ENCODE measurements around the gene BLNK.

The BLNK gene

DNA sequence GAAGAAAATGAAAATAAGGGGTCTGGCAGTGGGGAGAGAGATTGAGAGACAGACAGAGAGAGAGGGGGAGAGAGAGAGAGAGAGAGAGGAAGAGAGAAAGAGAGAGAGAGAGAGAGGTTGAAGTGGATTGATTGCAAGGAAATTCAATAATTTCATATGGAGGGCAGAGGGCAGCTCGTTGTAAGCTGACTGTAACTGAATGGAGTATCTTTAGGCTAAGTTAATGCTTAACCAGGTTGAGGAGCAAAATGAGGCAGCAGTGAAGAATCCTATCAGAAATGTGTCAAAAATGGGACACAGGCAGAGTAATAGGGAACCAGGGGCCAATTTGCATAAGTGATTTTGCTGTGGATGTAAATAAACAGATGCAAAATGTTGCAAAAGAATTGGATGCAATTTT, 21.0 kb downstream of the BLNK start:
- no peak for DNase-seq (ENCODE audit: low spot score)
- TF ChIP-seq, protein P1, sequence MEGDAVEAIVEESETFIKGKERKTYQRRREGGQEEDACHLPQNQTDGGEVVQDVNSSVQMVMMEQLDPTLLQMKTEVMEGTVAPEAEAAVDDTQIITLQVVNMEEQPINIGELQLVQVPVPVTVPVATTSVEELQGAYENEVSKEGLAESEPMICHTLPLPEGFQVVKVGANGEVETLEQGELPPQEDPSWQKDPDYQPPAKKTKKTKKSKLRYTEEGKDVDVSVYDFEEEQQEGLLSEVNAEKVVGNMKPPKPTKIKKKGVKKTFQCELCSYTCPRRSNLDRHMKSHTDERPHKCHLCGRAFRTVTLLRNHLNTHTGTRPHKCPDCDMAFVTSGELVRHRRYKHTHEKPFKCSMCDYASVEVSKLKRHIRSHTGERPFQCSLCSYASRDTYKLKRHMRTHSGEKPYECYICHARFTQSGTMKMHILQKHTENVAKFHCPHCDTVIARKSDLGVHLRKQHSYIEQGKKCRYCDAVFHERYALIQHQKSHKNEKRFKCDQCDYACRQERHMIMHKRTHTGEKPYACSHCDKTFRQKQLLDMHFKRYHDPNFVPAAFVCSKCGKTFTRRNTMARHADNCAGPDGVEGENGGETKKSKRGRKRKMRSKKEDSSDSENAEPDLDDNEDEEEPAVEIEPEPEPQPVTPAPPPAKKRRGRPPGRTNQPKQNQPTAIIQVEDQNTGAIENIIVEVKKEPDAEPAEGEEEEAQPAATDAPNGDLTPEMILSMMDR (IDR thresholded peaks at IDR 0.05; ENCODE audit: extremely low read depth, missing control alignments) = no peak

DNA sequence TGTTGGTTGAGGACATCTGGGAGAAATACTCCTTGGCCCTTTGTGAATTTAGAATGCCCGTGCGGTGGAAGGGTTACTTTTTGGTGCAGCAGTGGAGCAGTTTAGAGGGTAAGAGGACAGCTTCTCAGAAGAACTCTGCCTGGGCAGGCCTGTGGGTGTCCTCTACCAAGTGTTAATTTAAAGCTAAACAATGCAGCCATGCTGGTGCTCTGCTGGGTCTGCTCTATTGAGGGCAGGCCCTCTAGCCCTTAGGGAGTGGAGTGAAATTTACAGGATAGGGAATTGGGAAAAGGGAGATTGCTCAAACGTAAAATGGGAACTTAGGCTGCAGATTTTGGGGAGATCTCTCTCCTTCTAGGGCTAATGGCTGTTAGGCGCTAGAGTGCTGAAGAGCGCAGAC, 22.1 kb downstream of the BLNK start:
- DNase-seq (ENCODE audit: low spot score) = no peak
- TF ChIP-seq, protein P1 (IDR thresholded peaks at IDR 0.05; ENCODE audit: extremely low read depth, missing control alignments) = no peak

DNA sequence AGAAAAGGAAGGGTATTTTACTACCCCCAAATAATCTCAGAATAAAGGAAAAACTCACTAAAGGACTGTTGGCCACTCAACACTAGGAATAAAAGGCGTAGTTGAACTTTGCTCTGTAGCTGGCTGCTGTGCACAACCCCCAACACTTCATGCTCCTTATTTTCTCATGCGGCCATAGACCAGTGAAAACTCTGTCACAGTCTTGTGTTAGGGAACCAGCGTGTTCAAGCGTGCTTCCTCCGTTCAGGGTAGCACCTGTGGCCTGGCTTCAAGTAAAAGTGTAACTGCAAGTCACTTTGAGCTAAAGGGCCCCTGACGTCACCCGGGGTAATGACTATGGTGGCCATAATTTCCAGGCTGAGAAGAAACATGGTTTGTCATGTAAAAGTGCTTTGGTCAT, 27.0 kb downstream of the BLNK start:
- TF ChIP-seq, protein P1 (IDR thresholded peaks at IDR 0.05; ENCODE audit: extremely low read depth, missing control alignments) = no peak
- peak; percentile 70 for DNase-seq (ENCODE audit: low spot score)

DNA sequence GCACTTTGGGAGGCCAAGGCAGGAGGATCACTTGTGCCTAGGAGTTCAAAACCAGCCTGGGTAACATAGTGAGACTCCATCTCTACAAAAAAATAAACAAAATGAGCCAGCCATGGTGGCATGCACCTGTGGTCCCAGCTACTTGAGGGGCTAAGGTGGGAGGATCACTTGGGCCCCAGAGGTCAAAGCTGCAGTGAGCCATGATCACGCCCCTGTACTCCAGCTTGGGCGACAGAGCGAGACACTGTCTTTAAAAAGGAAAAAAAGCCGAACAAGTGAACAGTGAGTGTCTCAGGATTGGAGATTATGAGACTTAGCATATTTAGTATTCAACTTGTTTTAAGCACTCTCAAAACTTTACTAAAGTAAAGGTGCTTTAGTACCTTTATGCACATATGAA, 28.1 kb downstream of the BLNK start:
- DNase-seq (ENCODE audit: low spot score) = no peak
- TF ChIP-seq, protein P1 (IDR thresholded peaks at IDR 0.05; ENCODE audit: extremely low read depth, missing control alignments) = no peak

DNA sequence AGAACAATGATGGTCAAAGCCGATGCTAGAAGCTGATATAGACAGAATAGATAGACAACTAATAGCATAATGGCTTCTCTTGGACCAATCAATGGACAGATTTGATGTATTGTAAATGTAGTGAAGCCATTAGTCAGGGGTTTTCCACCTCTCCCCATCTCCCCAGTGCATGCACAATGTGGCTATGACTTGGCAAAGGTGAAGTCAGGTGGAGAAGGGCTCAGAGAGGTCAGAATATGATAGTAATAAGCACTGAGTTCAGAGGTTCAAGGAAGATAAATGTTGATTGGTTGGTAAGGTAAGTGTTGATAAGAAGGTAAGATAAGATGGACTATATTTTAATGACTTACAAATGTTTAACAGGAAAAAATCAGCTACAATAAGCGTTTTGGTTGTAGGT, 28.5 kb downstream of the BLNK start:
- TF ChIP-seq, protein P1 (IDR thresholded peaks at IDR 0.05; ENCODE audit: extremely low read depth, missing control alignments) = no peak
- DNase-seq (ENCODE audit: low spot score) = no peak

DNA sequence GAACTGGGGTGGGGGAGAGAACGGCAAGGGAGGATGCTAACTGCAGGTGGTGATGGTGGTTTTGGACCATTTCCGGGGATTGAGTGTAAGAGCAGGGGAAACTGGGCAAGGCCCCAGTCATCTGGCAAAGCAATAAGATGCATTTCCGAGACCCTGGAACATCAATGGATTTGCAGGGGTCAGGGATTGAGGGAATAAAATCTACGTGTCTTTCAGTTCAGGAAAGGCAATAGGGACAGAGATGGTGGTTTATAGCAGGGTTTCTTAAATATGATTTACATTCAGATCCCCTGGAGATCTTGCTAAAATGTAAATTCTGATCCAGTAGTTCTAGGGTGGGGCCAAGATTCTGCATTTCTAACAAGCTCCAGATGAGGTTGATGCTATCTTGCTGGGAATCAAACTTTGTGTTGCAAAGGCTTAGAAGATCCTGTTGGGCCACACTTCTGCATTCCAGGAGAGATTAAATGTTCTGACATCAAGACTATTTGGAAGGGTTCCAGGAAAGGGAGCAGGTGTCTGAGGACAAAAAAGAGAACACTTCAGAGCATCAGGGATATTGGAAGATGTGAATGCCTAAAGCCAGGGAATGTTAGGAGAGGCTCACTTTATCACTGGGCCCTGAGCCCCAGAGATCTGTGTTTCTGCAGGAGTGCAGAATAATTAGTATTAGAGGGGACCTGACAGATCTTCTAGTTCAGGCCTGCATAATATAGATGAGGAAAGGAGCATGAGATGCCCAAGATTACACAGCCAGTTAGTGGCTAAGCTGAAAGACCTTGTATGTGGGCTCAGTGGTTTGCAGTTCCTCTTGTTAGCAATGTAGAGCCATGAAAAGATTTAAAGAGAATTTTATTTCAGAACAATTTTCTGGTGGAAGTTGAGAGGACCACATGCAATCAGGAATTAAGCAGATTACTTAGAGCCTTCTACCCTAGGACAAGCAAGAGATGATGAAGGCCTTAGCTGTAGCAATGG, 32.4 kb downstream of the BLNK start:
- no peak for DNase-seq (ENCODE audit: low spot score)
- TF ChIP-seq, protein P1 (IDR thresholded peaks at IDR 0.05; ENCODE audit: extremely low read depth, missing control alignments) = no peak

DNA sequence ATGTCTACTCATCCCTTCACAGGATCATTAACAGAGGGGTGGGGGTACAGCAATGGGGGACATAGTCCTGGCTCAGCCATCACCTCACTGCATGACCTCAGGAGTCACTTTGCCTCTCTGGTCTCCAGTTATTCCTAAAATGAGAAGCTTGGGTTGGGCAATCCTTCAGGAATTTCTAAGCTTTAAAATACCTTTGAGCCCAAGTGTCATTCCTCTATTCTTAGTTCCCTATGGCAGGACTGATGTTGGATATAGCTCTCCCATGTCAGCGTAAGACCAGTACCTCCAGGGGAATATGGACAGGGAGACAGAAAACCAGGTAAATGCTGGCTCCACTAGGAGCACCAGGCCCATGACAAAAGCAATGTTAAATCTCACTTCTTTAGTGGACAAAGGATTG, 34.5 kb downstream of the BLNK start:
- TF ChIP-seq, protein P1 (IDR thresholded peaks at IDR 0.05; ENCODE audit: extremely low read depth, missing control alignments) = no peak
- no peak for DNase-seq (ENCODE audit: low spot score)

All from GM20000 (cell line).